Right kidney (tissue), 1 donor: ENCODE results near the gene PSMA8.
"Not testable (repeated sequence)": the region's sequence is repeated elsewhere in the genome, so short reads cannot be mapped to it uniquely, and the experiment has no call there.

Experiments used
- DNase-seq: peaks from one replicate; pipeline ENCODE4 v3.0.0-alpha.2; 2016

Gene PSMA8

GRCh38 chr18:26233208-26233607 is 99.5 kb downstream of the PSMA8 start:
- no peak for DNase-seq

DNA sequence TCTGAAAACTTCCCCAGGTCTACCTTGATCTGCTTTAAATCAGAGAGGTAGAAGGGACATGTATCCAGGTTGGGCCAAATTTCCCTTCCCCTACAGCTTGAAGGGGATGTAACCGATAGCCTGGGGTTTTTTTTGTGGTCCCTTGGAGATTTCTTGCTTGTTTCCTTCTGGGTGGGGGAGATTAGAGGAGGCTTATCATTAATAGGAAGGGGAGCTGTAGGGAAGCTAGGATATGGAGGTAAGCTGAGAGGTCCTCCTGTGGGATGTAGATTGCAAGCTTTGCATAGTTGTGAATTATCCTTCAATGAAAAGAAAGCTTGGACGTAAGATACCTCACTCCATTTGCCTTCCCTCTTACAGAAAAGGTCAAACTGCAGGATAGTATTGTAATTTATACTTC is 103.7 kb downstream of the PSMA8 start:
- not testable (repeated sequence) for DNase-seq

- DNase-seq: not testable (repeated sequence)
Measured at GRCh38 chr18:26238718-26239117, 105.0 kb downstream of the PSMA8 start.

- not testable (repeated sequence) for DNase-seq
Measured at GRCh38 chr18:26242392-26242791, 108.7 kb downstream of the PSMA8 start.
